HG03135 (cell line): ENCODE data around the gene RAP1A.
"Not testable (repeated sequence)": the region's sequence is repeated elsewhere in the genome, so short reads cannot be mapped to it uniquely, and the experiment has no call there.

Experiments used
- ATAC-seq: cut with Tn5 transposase; IDR thresholded peaks from one replicate; pipeline ENCODE4 v1.9.1; 2021; ENCODE audit warnings: mild to moderate bottlenecking, moderate library complexity; ENCODE audit not compliant: unreplicated experiment

Gene RAP1A

GRCh38 chr1:111734856-111735255 is 115.3 kb downstream of the RAP1A start:
- no peak for ATAC-seq

GRCh38 chr1:111735321-111735720 is 115.7 kb downstream of the RAP1A start:
- ATAC-seq, result no peak

- ATAC-seq, result no peak
These were observed 116.4 kb downstream of the RAP1A start for GRCh38 chr1:111735858-111736544.

- ATAC-seq, result no peak
These were observed 117.1 kb downstream of the RAP1A start for GRCh38 chr1:111736548-111737215.

- no peak for ATAC-seq
These were observed 117.9 kb downstream of the RAP1A start for GRCh38 chr1:111737216-111738132.

- ATAC-seq, result no peak
These were observed 118.5 kb downstream of the RAP1A start for GRCh38 chr1:111738133-111738435.

GRCh38 chr1:111738436-111739193 is 119.0 kb downstream of the RAP1A start:
- ATAC-seq, result peak; percentile 40

- peak; percentile 78 for ATAC-seq
These were observed 119.8 kb downstream of the RAP1A start, which contains the start of gene INKA2 for GRCh38 chr1:111739194-111739924. Gene INKA2 (minus strand): TSS chr1:111739395. CDS start chr1:111739242, 153 bp downstream.

- no peak for ATAC-seq
These were observed 120.6 kb downstream of the RAP1A start for GRCh38 chr1:111739925-111740765.

GRCh38 chr1:111742292-111742691 is 122.7 kb downstream of the RAP1A start:
- not testable (repeated sequence) for ATAC-seq

- ATAC-seq, result no peak
These were observed 123.5 kb downstream of the RAP1A start for GRCh38 chr1:111742938-111743549.

- ATAC-seq, result no peak
These were observed 124.1 kb downstream of the RAP1A start for GRCh38 chr1:111743679-111744101.

- no peak for ATAC-seq
These were observed 126.4 kb downstream of the RAP1A start for GRCh38 chr1:111745675-111746613.

- no peak for ATAC-seq
These were observed 127.0 kb downstream of the RAP1A start for GRCh38 chr1:111746614-111746999.

- ATAC-seq, result peak; percentile 49
These were observed 127.7 kb downstream of the RAP1A start for GRCh38 chr1:111747282-111747734.

GRCh38 chr1:111747947-111748346 is 128.4 kb downstream of the RAP1A start:
- no peak for ATAC-seq

- no peak for ATAC-seq
These were observed 130.0 kb downstream of the RAP1A start for GRCh38 chr1:111749628-111750027.

- no peak for ATAC-seq
These were observed 131.3 kb downstream of the RAP1A start for GRCh38 chr1:111750856-111751255.
